Naive thymus-derived CD4-positive, alpha-beta T cell (primary cell): ENCODE measurements around the gene FLNB. TPM values are rescaled to one million over a fixed set of nuclear protein-coding genes. Genes with fewer than 3 reads are reported as not detected.

ENCODE experiments used
- ATAC-seq: fragments of 150-1000 bp; cut with Tn5 transposase; 2 replicates; pipeline ENCODE4 v1.10.0; 2021; ENCODE audit warnings: mild to moderate bottlenecking, moderate library complexity
- CTCF ChIA-PET: fragments of 350-600 bp; sonication (Branson Sonifier 250); formaldehyde crosslinking; loops from one replicate; lab custom pipeline; 2021; ENCODE audit warnings: antibody characterized with exemption; lab: Charles Lee
- POLR2A ChIA-PET: fragments of 350-600 bp; sonication (Branson Sonifier 250); formaldehyde crosslinking; loops from one replicate; lab custom pipeline; 2021; ENCODE audit warnings: antibody characterized with exemption, inconsistent platforms; lab: Charles Lee
- DNase-seq, 9 donors: peaks; one replicate each; pipeline versions ENCODE4 v3.0.0 to v3.0.0-alpha.2; 2020 to 2022; ENCODE audit warnings: mixed read lengths in 1 of 9
- H3K27ac ChIP-seq: one replicate; pipeline ENCODE4 v1.7.0; 2013; ENCODE audit warnings: mild to moderate bottlenecking, low read depth, low read length, moderate library complexity
- H3K27me3 ChIP-seq, 2 donors: one replicate each; pipeline ENCODE4 v1.7.0; 2013; ENCODE audit warnings: low read length in 2 of 2, mild to moderate bottlenecking in 2 of 2, moderate library complexity in 2 of 2; ENCODE audit not compliant: control insufficient read depth in 2 of 2, insufficient read depth in 2 of 2
- H3K36me3 ChIP-seq, 3 experiments: 1 replicate in 2 of 3; 2 replicates in 1 of 3; pipeline ENCODE4 v1.7.0; 2013; ENCODE audit warnings: low read length in 3 of 3, mild to moderate bottlenecking in 3 of 3, moderate library complexity in 1 of 3; ENCODE audit not compliant: insufficient read depth in 3 of 3, control insufficient read depth in 2 of 3
- H3K4me1 ChIP-seq, 2 donors: one replicate each; pipeline ENCODE4 v1.7.0; 2013; ENCODE audit warnings: low read length in 2 of 2, mild to moderate bottlenecking in 2 of 2, moderate library complexity in 1 of 2; ENCODE audit not compliant: control insufficient read depth in 2 of 2, insufficient read depth in 2 of 2
- H3K4me3 ChIP-seq: 2 replicates; pipeline ENCODE4 v1.7.0; 2013; ENCODE audit warnings: mild to moderate bottlenecking, low read length
- H3K9me3 ChIP-seq, 3 experiments: 1 replicate in 2 of 3; 2 replicates in 1 of 3; pipeline ENCODE4 v1.7.0; 2013; ENCODE audit warnings: low read length in 3 of 3; ENCODE audit not compliant: control insufficient read depth in 2 of 3
- H3K27ac Mint-ChIP-seq, 9 donors: one replicate each; pipeline ENCODE4 v1.8.0; 2020 to 2022; ENCODE audit warnings: mixed read lengths in 9 of 9, mild to moderate bottlenecking in 8 of 9, moderate library complexity in 5 of 9, inconsistent platforms in 2 of 9
- H3K27me3 Mint-ChIP-seq, 5 donors: one replicate each; pipeline ENCODE4 v1.8.0; 2021 to 2022; ENCODE audit warnings: mixed read lengths in 5 of 5, mild to moderate bottlenecking in 1 of 5
- H3K36me3 Mint-ChIP-seq, 5 donors: one replicate each; pipeline ENCODE4 v1.8.0; 2020 to 2022; ENCODE audit warnings: mixed read lengths in 5 of 5, mild to moderate bottlenecking in 3 of 5, inconsistent platforms in 1 of 5
- H3K4me1 Mint-ChIP-seq, 7 donors: one replicate each; pipeline ENCODE4 v1.8.0; 2020 to 2022; ENCODE audit warnings: mixed read lengths in 7 of 7, mild to moderate bottlenecking in 3 of 7, inconsistent platforms in 1 of 7
- H3K4me3 Mint-ChIP-seq, 10 donors: one replicate each; pipeline ENCODE4 v1.8.0; 2020 to 2022; ENCODE audit warnings: mild to moderate bottlenecking in 10 of 10, mixed read lengths in 10 of 10, moderate library complexity in 6 of 10, inconsistent platforms in 2 of 10
- H3K9me3 Mint-ChIP-seq, 11 donors: one replicate each; pipeline ENCODE4 v1.8.0; 2020 to 2022; ENCODE audit warnings: mixed read lengths in 11 of 11, mild to moderate bottlenecking in 4 of 11, inconsistent platforms in 1 of 11, moderate library complexity in 1 of 11
- intact Hi-C, 2 donors: fragments of 100-400 bp; cut with micrococcal nuclease; formaldehyde crosslinking; loops; one replicate each; pipeline ENCODE4 v1.15.1; 2023
- polyA plus RNA-seq, 2 donors: library from polyadenylated mRNA; unstranded; fragments of 300-500 nt; fragmentation: Illumina TruSeq; gene quantifications; one replicate each; pipeline ENCODE4 v1.2.3, GENCODE V29; 2021
- total RNA-seq, 6 experiments: library from RNA in 5 of 6; stranded (reverse) in 5 of 6; gene quantifications; 1 replicate in 5 of 6; 2 replicates in 1 of 6; pipeline ENCODE4 v1.2.3 and lab custom pipeline; 2021 to 2026

Gene FLNB
- total and polyA plus RNA-seq, 7 experiments from 2014 or later: 15.7 to 66.7 (median 47.6) TPM

- CTCF ChIA-PET: interaction anchor here (0.7 to 1.3 kb wide), 4 partner anchors 10 to 159 kb away, joined by 3 to 5 read pairs (median 4); no protein-coding TSS in a partner anchor
- no peaks in the 10 kb centered on the region for H3K9me3 Mint-ChIP-seq
- H3K27ac Mint-ChIP-seq: peak overlapping the region in 5 of 9 donors; percentile 8 to 73 (median 57)
- Histone ChIP-seq H3K27ac (no peak overlapping the region), H3K4me1 (peaks cover 0 to 9% of the 10 kb centered on the region in 2 donors), H3K4me3 (no peak overlapping the region), H3K9me3 (no peaks in the 10 kb centered on the region), H3K36me3 (no peaks in the 10 kb centered on the region), H3K27me3 (no peaks in the 10 kb centered on the region)
- H3K4me3 Mint-ChIP-seq: peak overlapping the region in 3 of 10 donors; percentile 0 to 42 (median 26)
- POLR2A ChIA-PET: interaction anchor here (0.7 kb wide), 1 partner anchor 786 kb away, joined by 3 read pairs; no protein-coding TSS in a partner anchor
- DNase-seq (no peak), ATAC-seq (no peak)
- H3K27me3 Mint-ChIP-seq: no peaks in the 10 kb centered on the region
- peaks cover 10 to 73% (median 58%) of the 10 kb centered on the region in 7 donors for H3K4me1 Mint-ChIP-seq
- peaks cover 0 to 9% (median 0%) of the 10 kb centered on the region in 5 donors for H3K36me3 Mint-ChIP-seq
- intact Hi-C loops: no loop called here
Measured at GRCh38 chr3:58018892-58019742, 10.9 kb downstream of the FLNB start.

GRCh38 chr3:58020783-58021071, 12.5 kb downstream of the FLNB start:
- peaks cover 0 to 9% of the 10 kb centered on the region in 2 donors for H3K4me1 ChIP-seq
- no peaks in the 10 kb centered on the region for H3K27me3 ChIP-seq
- no peaks in the 10 kb centered on the region for H3K9me3 Mint-ChIP-seq
- DNase-seq (no peak), ATAC-seq (no peak)
- no peaks in the 10 kb centered on the region for H3K36me3 ChIP-seq
- no peaks in the 10 kb centered on the region for H3K9me3 ChIP-seq
- CTCF ChIA-PET: interaction anchor here (1.4 kb wide), 1 partner anchor 14 kb away, joined by 3 read pairs; no protein-coding TSS in a partner anchor
- peaks cover 0 to 4% (median 0%) of the 10 kb centered on the region in 5 donors for H3K36me3 Mint-ChIP-seq
- peaks cover 15 to 72% (median 58%) of the 10 kb centered on the region in 7 donors for H3K4me1 Mint-ChIP-seq
- intact Hi-C loops: no loop called here
- H3K4me3 ChIP-seq: no peak overlapping the region
- POLR2A ChIA-PET: no interaction called here
- no peak overlapping the region for H3K27ac ChIP-seq
- peak overlapping the region in 1 of 9 donors; percentile 21 for H3K27ac Mint-ChIP-seq
- no peaks in the 10 kb centered on the region for H3K27me3 Mint-ChIP-seq
- H3K4me3 Mint-ChIP-seq: peak overlapping the region in 1 of 10 donors; percentile 5

- DNase-seq (no peak), ATAC-seq (no peak)
- intact Hi-C loops: no loop called here
- H3K4me3 Mint-ChIP-seq: no peak overlapping the region
- peaks cover 0 to 4% (median 0%) of the 10 kb centered on the region in 5 donors for H3K36me3 Mint-ChIP-seq
- Histone ChIP-seq H3K27ac (no peak overlapping the region), H3K36me3 (no peaks in the 10 kb centered on the region), H3K9me3 (no peaks in the 10 kb centered on the region), H3K27me3 (no peaks in the 10 kb centered on the region), H3K4me1 (peaks cover 0 to 9% of the 10 kb centered on the region in 2 donors), H3K4me3 (no peak overlapping the region)
- H3K27me3 Mint-ChIP-seq: no peaks in the 10 kb centered on the region
- H3K27ac Mint-ChIP-seq: peak overlapping the region in 2 of 9 donors; percentile 55 to 57
- H3K4me1 Mint-ChIP-seq: peaks cover 15 to 76% (median 58%) of the 10 kb centered on the region in 7 donors
- no peaks in the 10 kb centered on the region for H3K9me3 Mint-ChIP-seq
- ChIA-PET POLR2A (no interaction called here), CTCF (interaction anchor here (1.4 kb wide), 1 partner anchor 14 kb away, joined by 3 read pairs; no protein-coding TSS in a partner anchor)
Measured at GRCh38 chr3:58021072-58021959, 13.1 kb downstream of the FLNB start.

- no peak for DNase-seq
- peaks cover 0 to 4% (median 0%) of the 10 kb centered on the region in 5 donors for H3K36me3 Mint-ChIP-seq
- Histone ChIP-seq H3K27ac (no peak overlapping the region), H3K36me3 (no peaks in the 10 kb centered on the region), H3K4me1 (peaks cover 0 to 9% of the 10 kb centered on the region in 2 donors), H3K27me3 (no peaks in the 10 kb centered on the region), H3K4me3 (no peak overlapping the region), H3K9me3 (no peaks in the 10 kb centered on the region)
- peak overlapping the region in 4 of 9 donors; percentile 29 to 57 (median 51) for H3K27ac Mint-ChIP-seq
- no peak overlapping the region for H3K4me3 Mint-ChIP-seq
- H3K9me3 Mint-ChIP-seq: no peaks in the 10 kb centered on the region
- CTCF ChIA-PET: interaction anchor here (1.4 kb wide), 1 partner anchor 15 kb away, joined by 3 read pairs; no protein-coding TSS in a partner anchor
- ATAC-seq: no peak
- H3K4me1 Mint-ChIP-seq: peaks cover 11 to 76% (median 59%) of the 10 kb centered on the region in 7 donors
- H3K27me3 Mint-ChIP-seq: no peaks in the 10 kb centered on the region
- intact Hi-C loops: no loop called here
- POLR2A ChIA-PET: interaction anchor here (1.3 kb wide), 1 partner anchor 37 kb away, joined by 3 read pairs; no protein-coding TSS in a partner anchor
Measured at GRCh38 chr3:58021962-58022361, 13.7 kb downstream of the FLNB start.

GRCh38 chr3:58022490-58022889, 14.3 kb downstream of the FLNB start:
- no peaks in the 10 kb centered on the region for H3K9me3 Mint-ChIP-seq
- Histone ChIP-seq H3K27ac (no peak overlapping the region), H3K36me3 (no peaks in the 10 kb centered on the region), H3K4me1 (peaks cover 0 to 9% of the 10 kb centered on the region in 2 donors), H3K4me3 (no peak overlapping the region), H3K9me3 (no peaks in the 10 kb centered on the region), H3K27me3 (no peaks in the 10 kb centered on the region)
- peaks cover 11 to 73% (median 58%) of the 10 kb centered on the region in 7 donors for H3K4me1 Mint-ChIP-seq
- H3K4me3 Mint-ChIP-seq: no peak overlapping the region
- DNase-seq (no peak), ATAC-seq (no peak)
- ChIA-PET POLR2A (interaction anchor here (1.3 kb wide), 1 partner anchor 37 kb away, joined by 3 read pairs; no protein-coding TSS in a partner anchor), CTCF (no interaction called here)
- peaks cover 0 to 4% (median 1%) of the 10 kb centered on the region in 5 donors for H3K36me3 Mint-ChIP-seq
- intact Hi-C loops: no loop called here
- peak overlapping the region in 2 of 9 donors; percentile 29 to 55 for H3K27ac Mint-ChIP-seq
- no peaks in the 10 kb centered on the region for H3K27me3 Mint-ChIP-seq

GRCh38 chr3:58023531-58023930, 15.3 kb downstream of the FLNB start:
- Histone ChIP-seq H3K27ac (no peak overlapping the region), H3K4me1 (peaks cover 0 to 9% of the 10 kb centered on the region in 2 donors), H3K36me3 (no peaks in the 10 kb centered on the region), H3K9me3 (no peaks in the 10 kb centered on the region), H3K4me3 (no peak overlapping the region), H3K27me3 (no peaks in the 10 kb centered on the region)
- ChIA-PET CTCF (no interaction called here), POLR2A (interaction anchor here (1.0 kb wide), 1 partner anchor 8 kb away, joined by 3 read pairs; no protein-coding TSS in a partner anchor)
- H3K4me3 Mint-ChIP-seq: no peak overlapping the region
- intact Hi-C loops: no loop called here
- H3K4me1 Mint-ChIP-seq: peaks cover 12 to 74% (median 58%) of the 10 kb centered on the region in 7 donors
- H3K27me3 Mint-ChIP-seq: no peaks in the 10 kb centered on the region
- H3K9me3 Mint-ChIP-seq: no peaks in the 10 kb centered on the region
- H3K36me3 Mint-ChIP-seq: peaks cover 0 to 9% (median 2%) of the 10 kb centered on the region in 5 donors
- no peak overlapping the region for H3K27ac Mint-ChIP-seq
- no peak for DNase-seq
- no peak for ATAC-seq
